ENCODE measurements around the gene AKAP11. TPM values are rescaled to one million over a fixed set of nuclear protein-coding genes. Genes with fewer than 3 reads are reported as not detected.
A peak's percentile ranks its signal among the peaks of the same experiment; 100 is the strongest.

AKAP11 gene
- total and polyA plus RNA-seq, 2 of the 8 experiments (the other 6 are each of a cell fraction or from before 2014, with no cell fraction given), result 4.5 to 21.9 TPM

GRCh38 chr13:42271337-42272114 is 426 bp upstream of the AKAP11 start (continued):
- TF ChIP-seq HDAC2 (IDR thresholded peaks at IDR 0.05; ENCODE audit: borderline replicate concordance in 1 of 2, low read depth in 2 of 2, low read length in 2 of 2) (peak in 1 of 2 experiments; percentile 91; a peak in 2 of 4 replicates), CHD2 (IDR thresholded peaks at IDR 0.05; ENCODE audit: low read length) (peak; percentile 98), BRCA1 (IDR thresholded peaks at IDR 0.05; ENCODE audit: low read depth, low read length) (peak; percentile 94), TCF12 (IDR thresholded peaks at IDR 0.05; ENCODE audit: low read depth, low read length) (0 out of 2 replicates have a peak, but pooled peaks have one; percentile 4), RAD21 (IDR thresholded peaks at IDR 0.05 in 1 of 2, conservative IDR thresholded peaks at IDR 0.05 in 1 of 2; ENCODE audit: low read depth in 2 of 2, low read length in 2 of 2) (no peak), EP300 (IDR thresholded peaks at IDR 0.05; ENCODE audit: borderline replicate concordance in 1 of 2, low read depth in 2 of 2, low read length in 2 of 2) (no peak), ATF3 (IDR thresholded peaks at IDR 0.05; ENCODE audit: insufficient read depth, low read depth, low read length) (no peak), SIRT6 (IDR thresholded peaks at IDR 0.05; ENCODE audit: low read length) (no peak), ASH2L (IDR thresholded peaks at IDR 0.05; ENCODE audit: low read length) (peak; percentile 12), USF2 (IDR thresholded peaks at IDR 0.05; ENCODE audit: low read length) (peak; percentile 88), TEAD4 (IDR thresholded peaks at IDR 0.05; ENCODE audit: low read depth, low read length) (no peak), CTCF (IDR thresholded peaks at IDR 0.05; ENCODE audit: control extremely low read depth in 1 of 3, insufficient read depth in 1 of 3, low read depth in 1 of 3, low read length in 3 of 3) (no peak), MAX (IDR thresholded peaks at IDR 0.05) (peak; percentile 91), SP4 (IDR thresholded peaks at IDR 0.05; ENCODE audit: low read length) (peak; percentile 65; the same call in 1 of the 2 replicates), RNF2 (IDR thresholded peaks at IDR 0.05; ENCODE audit: borderline replicate concordance, low read depth, low read length, missing control alignments, poor library complexity, severe bottlenecking) (no peak), SIN3A (conservative IDR thresholded peaks at IDR 0.05 in 1 of 2, IDR thresholded peaks at IDR 0.05 in 1 of 2; ENCODE audit: low read depth in 1 of 2, low read length in 2 of 2) (peak; percentile 77 to 86; a peak in 3 of 4 replicates), RBBP5 (IDR thresholded peaks at IDR 0.05; ENCODE audit: borderline replicate concordance, low read depth, low read length) (peak; percentile 39; the same call in 1 of the 2 replicates)
